Pancreas (tissue), 10 donors: ENCODE measurements around the gene TRMT11. TPM values are rescaled to one million over a fixed set of nuclear protein-coding genes. Genes with fewer than 3 reads are reported as not detected.

Experiments
- ATAC-seq, 4 donors: fragments of 200-7000 bp; cut with Tn5 transposase; one replicate each; pipeline versions ENCODE4 v1.8.0 to v1.9.1; 2020; ENCODE audit warnings: mild to moderate bottlenecking in 4 of 4, moderate library complexity in 4 of 4
- DNase-seq, 6 donors: peaks; one replicate each; pipeline ENCODE4 v3.0.0-alpha.2; 2020
- FAIRE-seq: peaks from 2 replicates; lab custom pipeline; 2012; peaks lifted over from hg19 to GRCh38; lab: Jason Lieb, UNC
- H3K27ac ChIP-seq, 4 donors: fragments of 200-600 bp; sonication (generic); 1 replicate in 3 of 4; 2 replicates in 1 of 4; pipeline versions ENCODE4 v1.5.0 to v1.8.0; 2020
- H3K27me3 ChIP-seq, 4 donors: fragments of 200-600 bp; one replicate each; pipeline ENCODE4 v1.8.0; 2021
- H3K36me3 ChIP-seq, 3 donors: fragments of 200-600 bp; sonication (generic) in 1 of 3; one replicate each; pipeline versions ENCODE4 v1.5.0 to v1.8.0; 2020 to 2021
- H3K4me1 ChIP-seq, 3 donors: fragments of 200-600 bp; one replicate each; pipeline ENCODE4 v1.8.0; 2021
- H3K4me3 ChIP-seq, 4 donors: fragments of 200-600 bp; sonication (generic) in 2 of 4; one replicate each; pipeline versions ENCODE4 v1.5.0 to v1.8.0; 2020 to 2021
- H3K9me3 ChIP-seq, 4 donors: fragments of 200-600 bp; one replicate each; pipeline ENCODE4 v1.8.0; 2021
- WGBS, 2 donors: extraction: QIAGEN DNeasy Blood & Tissue Kit; methylation state at CpG; one replicate each; pipeline ENCODE4 v1.1.7; 2013; 5-methylcytosine and 5-hydroxymethylcytosine counted together
- intact Hi-C, 3 donors: fragments of 100-400 bp; cut with DNase I; formaldehyde crosslinking; loops; one replicate each; pipeline versions ENCODE4 v1.11.1 to v1.14.2; 2022
- polyA plus RNA-seq, 2 donors: library from polyadenylated mRNA; stranded (reverse); fragments of 200-250 nt; gene quantifications; one replicate each; pipeline ENCODE4 v1.2.3, GENCODE V29; 2013
- total RNA-seq, 6 donors: library from RNA; stranded (reverse); fragmentation: NEBNext Ultra II Directional in 4 of 6; extraction: Animal tissue kit (Norgen Biotek cat#: 25700) in 4 of 6; gene quantifications; one replicate each; pipeline versions ENCODE4 v1.2.1 to v1.2.4, GENCODE V29; 2021 to 2023
- TF ChIP-seq, protein P1 (sequence below), 4 donors: fragments of 200-600 bp; sonication (generic) in 3 of 4; IDR thresholded peaks; one replicate each; pipeline versions ENCODE4 v1.5.0 to v1.8.0; 2021; ENCODE audit warnings: antibody characterized with exemption in 4 of 4
- donor health status: healthy with polysubstance abuse.
- donor health status: DM: no; HTN: no; CAD: no; lungs with moderate emphysema.
- donor health status: DM: no; HTN: no; CAD: no.
- donor health status: control.
- donor health status: control.
- donor health status: Bipolar disorder and iron deficiency.
- donor health status: DM: yes; HTN: yes; CAD: no.
- donor health status: DM: no; HTN: no; CAD: no.
- donor health status: DM: no; HTN: no; CAD: no.
- donor health status: DM: yes; HTN: yes; CAD: no.

The TRMT11 gene
- total and polyA plus RNA-seq, 8 donors: 6.1 to 11.6 (median 10.7) TPM

DNA sequence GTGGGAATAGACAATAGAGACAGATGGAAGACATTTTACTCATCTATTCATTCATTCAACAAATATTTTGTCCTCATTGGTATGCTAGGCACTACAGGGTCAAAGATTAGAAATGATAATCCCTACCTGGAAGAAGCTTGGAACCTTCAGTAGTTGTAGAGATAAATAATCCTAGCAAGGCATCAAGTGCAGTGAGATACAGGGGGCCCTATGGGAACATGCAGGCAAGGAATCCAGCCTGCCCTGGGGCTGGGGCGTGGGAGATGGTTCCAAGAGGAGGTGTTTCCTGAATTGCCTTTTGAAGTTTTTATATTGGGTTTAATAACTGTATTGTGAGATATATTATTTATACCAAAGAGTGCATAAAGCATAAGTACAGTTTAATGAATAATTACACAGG is 64.5 kb downstream of the TRMT11 start:
- TF ChIP-seq, protein P1, sequence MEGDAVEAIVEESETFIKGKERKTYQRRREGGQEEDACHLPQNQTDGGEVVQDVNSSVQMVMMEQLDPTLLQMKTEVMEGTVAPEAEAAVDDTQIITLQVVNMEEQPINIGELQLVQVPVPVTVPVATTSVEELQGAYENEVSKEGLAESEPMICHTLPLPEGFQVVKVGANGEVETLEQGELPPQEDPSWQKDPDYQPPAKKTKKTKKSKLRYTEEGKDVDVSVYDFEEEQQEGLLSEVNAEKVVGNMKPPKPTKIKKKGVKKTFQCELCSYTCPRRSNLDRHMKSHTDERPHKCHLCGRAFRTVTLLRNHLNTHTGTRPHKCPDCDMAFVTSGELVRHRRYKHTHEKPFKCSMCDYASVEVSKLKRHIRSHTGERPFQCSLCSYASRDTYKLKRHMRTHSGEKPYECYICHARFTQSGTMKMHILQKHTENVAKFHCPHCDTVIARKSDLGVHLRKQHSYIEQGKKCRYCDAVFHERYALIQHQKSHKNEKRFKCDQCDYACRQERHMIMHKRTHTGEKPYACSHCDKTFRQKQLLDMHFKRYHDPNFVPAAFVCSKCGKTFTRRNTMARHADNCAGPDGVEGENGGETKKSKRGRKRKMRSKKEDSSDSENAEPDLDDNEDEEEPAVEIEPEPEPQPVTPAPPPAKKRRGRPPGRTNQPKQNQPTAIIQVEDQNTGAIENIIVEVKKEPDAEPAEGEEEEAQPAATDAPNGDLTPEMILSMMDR (IDR thresholded peaks at IDR 0.05): no peak
- no peak for DNase-seq
- intact Hi-C loops: no loop called here
- no peak for FAIRE-seq
- no peak overlapping the region for H3K4me3 ChIP-seq
- no peaks in the 10 kb centered on the region for H3K9me3 ChIP-seq
- peaks cover 0 to 2% (median 0%) of the 10 kb centered on the region in 3 donors for H3K36me3 ChIP-seq
- ATAC-seq: no peak
- H3K27me3 ChIP-seq: no peaks in the 10 kb centered on the region
- 97 to 100% methylated on average over 1 of the region's 1 CpG for whole genome bisulfite sequencing, 2 donors
- H3K27ac ChIP-seq: no peak overlapping the region
- H3K4me1 ChIP-seq: peaks cover 0 to 2% (median 0%) of the 10 kb centered on the region in 3 donors

DNA sequence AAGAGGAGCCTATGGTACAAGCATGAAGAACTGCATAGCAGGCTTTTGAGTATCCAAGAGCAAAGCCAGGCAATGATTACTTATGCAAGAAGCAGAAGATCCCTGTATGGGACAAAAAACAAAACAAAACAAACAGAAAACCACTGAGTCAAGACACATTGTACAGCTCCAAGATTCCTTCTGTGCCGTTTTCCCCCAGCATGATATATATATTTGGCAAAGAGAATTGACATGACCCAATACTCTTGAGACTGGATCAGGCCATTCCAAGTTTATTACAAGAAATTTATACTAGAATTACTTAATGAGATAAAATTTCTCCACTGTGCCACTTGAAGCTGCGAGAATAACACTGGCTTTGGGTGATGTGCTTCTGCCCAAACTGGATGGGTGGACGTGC is 65.5 kb downstream of the TRMT11 start:
- no peak overlapping the region for H3K4me3 ChIP-seq
- DNase-seq: no peak
- H3K4me1 ChIP-seq: peaks cover 0 to 2% (median 0%) of the 10 kb centered on the region in 3 donors
- ATAC-seq: no peak
- H3K27me3 ChIP-seq: no peaks in the 10 kb centered on the region
- peaks cover 0 to 2% (median 0%) of the 10 kb centered on the region in 3 donors for H3K36me3 ChIP-seq
- H3K27ac ChIP-seq: no peak overlapping the region
- TF ChIP-seq, protein P1 (IDR thresholded peaks at IDR 0.05): no peak
- no peaks in the 10 kb centered on the region for H3K9me3 ChIP-seq
- no peak for FAIRE-seq
- WGBS, 2 donors: 90 to 94% methylated on average over 3 of the region's 3 CpGs
- intact Hi-C loops: no loop called here

DNA sequence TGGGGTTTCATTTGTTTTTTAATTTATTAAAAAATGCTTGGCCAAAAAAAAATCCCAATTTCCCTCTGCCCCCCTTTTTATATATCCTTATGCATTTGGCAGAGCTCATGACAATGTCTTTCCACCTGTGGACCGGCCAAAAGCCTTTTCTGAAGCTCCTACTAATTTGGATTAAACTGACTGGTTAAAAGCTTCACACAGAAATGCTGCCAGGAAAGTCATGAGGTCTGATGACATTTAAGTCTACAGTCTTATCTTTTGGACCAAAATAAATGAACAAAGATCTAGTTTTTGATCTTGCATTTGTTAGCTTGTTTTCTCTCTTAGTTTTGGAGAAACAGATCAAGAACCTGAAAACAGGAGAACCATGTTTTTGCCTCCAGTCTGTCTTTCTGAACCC is 66.1 kb downstream of the TRMT11 start:
- intact Hi-C loops: no loop called here
- Histone ChIP-seq H3K4me3 (no peak overlapping the region), H3K27ac (no peak overlapping the region), H3K4me1 (peaks cover 0 to 2% (median 0%) of the 10 kb centered on the region in 3 donors), H3K36me3 (peaks cover 0 to 2% (median 0%) of the 10 kb centered on the region in 3 donors), H3K9me3 (no peaks in the 10 kb centered on the region), H3K27me3 (no peaks in the 10 kb centered on the region)
- TF ChIP-seq, protein P1 (IDR thresholded peaks at IDR 0.05): no peak
- 38 to 48% methylated on average over 1 of the region's 1 CpG for WGBS, 2 donors
- no peak for DNase-seq
- no peak for ATAC-seq
- FAIRE-seq: no peak

DNA sequence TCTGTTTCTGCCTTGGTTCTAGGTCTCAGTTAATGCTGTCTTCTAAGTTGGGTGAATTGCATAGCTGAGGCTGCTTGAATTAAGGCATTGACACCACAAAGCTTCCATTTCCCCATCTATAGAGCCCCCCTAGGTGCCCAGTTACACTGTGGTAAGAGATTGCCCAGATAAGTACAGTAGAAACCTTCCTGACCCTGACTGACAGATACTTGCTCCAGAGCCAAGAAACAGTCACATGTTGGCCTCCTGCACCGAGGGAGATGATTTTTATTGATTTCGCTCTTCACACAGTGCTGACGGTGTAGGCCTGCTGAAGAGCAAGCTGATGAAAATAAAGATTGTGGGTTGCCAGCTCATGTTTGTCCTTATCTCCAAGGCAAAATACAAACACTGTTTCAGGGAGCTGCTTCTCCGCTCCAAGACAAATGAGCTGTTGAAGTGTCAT is 67.9 kb downstream of the TRMT11 start:
- TF ChIP-seq, protein P1 (IDR thresholded peaks at IDR 0.05): no peak
- no peak for FAIRE-seq
- WGBS, 2 donors: 39 to 46% methylated on average over 4 of the region's 4 CpGs
- Histone ChIP-seq H3K4me3 (no peak overlapping the region), H3K9me3 (no peaks in the 10 kb centered on the region), H3K36me3 (no peaks in the 10 kb centered on the region), H3K4me1 (peaks cover 0 to 2% (median 0%) of the 10 kb centered on the region in 3 donors), H3K27ac (peak overlapping the region in 2 of 4 donors; percentile 25 to 37), H3K27me3 (no peaks in the 10 kb centered on the region)
- peak; percentile 69 to 91 (median 88) for ATAC-seq
- DNase-seq: peak in 3 of 6 donors; percentile 12 to 42 (median 25)
- intact Hi-C loops: no loop called here

DNA sequence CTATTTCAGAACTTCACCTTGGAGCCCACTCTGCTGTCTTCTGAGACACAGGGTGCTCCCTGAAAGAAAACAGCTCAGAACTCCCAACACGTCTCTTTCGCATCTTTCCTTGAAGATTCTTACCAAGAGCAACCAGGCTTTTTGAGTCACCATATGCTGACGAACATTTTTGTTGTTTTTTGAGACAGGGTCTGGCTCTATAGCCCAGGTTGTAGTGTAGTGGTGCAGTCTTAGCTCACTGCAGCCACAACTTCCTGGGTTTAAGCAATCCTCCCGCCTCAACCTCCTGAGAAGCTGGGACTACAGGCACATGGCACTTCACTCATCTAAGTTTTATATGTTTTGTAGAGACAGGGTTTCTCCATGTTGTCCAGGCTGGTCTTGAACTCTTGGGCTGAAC is 68.5 kb downstream of the TRMT11 start:
- Histone ChIP-seq H3K27me3 (no peaks in the 10 kb centered on the region), H3K4me3 (no peak overlapping the region), H3K36me3 (no peaks in the 10 kb centered on the region), H3K4me1 (peaks cover 0 to 2% (median 0%) of the 10 kb centered on the region in 3 donors), H3K9me3 (no peaks in the 10 kb centered on the region), H3K27ac (peak overlapping the region in 2 of 4 donors; percentile 25 to 31)
- WGBS, 2 donors: 86 to 87% methylated on average over 4 of the region's 4 CpGs
- DNase-seq (no peak), ATAC-seq (no peak), FAIRE-seq (no peak)
- intact Hi-C loops: no loop called here
- TF ChIP-seq, protein P1 (IDR thresholded peaks at IDR 0.05): no peak
